Measurements from ENCODE around the gene EN1. TPM values are rescaled to one million over a fixed set of nuclear protein-coding genes. Genes with fewer than 3 reads are reported as not detected.
A peak's percentile ranks its signal among the peaks of the same experiment; 100 is the strongest.

Gene EN1
- total and polyA plus RNA-seq, 2 experiments from 2014 or later: not detected

GRCh38 chr2:118843483-118844132 lies 3.8 kb downstream of the EN1 start:
- DNase-seq (ENCODE audit: low read depth in 1 of 2, low spot score in 1 of 2): no peak

GRCh38 chr2:118842661-118843482 lies 4.6 kb downstream of the EN1 start:
- TF ChIP-seq, protein P1, sequence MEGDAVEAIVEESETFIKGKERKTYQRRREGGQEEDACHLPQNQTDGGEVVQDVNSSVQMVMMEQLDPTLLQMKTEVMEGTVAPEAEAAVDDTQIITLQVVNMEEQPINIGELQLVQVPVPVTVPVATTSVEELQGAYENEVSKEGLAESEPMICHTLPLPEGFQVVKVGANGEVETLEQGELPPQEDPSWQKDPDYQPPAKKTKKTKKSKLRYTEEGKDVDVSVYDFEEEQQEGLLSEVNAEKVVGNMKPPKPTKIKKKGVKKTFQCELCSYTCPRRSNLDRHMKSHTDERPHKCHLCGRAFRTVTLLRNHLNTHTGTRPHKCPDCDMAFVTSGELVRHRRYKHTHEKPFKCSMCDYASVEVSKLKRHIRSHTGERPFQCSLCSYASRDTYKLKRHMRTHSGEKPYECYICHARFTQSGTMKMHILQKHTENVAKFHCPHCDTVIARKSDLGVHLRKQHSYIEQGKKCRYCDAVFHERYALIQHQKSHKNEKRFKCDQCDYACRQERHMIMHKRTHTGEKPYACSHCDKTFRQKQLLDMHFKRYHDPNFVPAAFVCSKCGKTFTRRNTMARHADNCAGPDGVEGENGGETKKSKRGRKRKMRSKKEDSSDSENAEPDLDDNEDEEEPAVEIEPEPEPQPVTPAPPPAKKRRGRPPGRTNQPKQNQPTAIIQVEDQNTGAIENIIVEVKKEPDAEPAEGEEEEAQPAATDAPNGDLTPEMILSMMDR (IDR thresholded peaks at IDR 0.05; ENCODE audit: low read depth, low read length): no peak
- Histone ChIP-seq H3K4me3 (no peak overlapping the region), H3K27me3 (peaks cover 100% of the 10 kb centered on the region), H3K27ac (no peak overlapping the region), H3K4me1 (ENCODE audit: low read depth) (peaks cover 5% of the 10 kb centered on the region), H3K36me3 (no peaks in the 10 kb centered on the region), H3K9me3 (ENCODE audit: low read depth) (no peaks in the 10 kb centered on the region)
- DNase-seq (ENCODE audit: low read depth in 1 of 2, low spot score in 1 of 2): peak in 1 of 2 donors; percentile 40

More at GRCh38 chr2:118843483-118844132, 3.8 kb downstream of the EN1 start:
- TF ChIP-seq, protein P1 (IDR thresholded peaks at IDR 0.05; ENCODE audit: low read depth, low read length): no peak
- H3K36me3 ChIP-seq: no peaks in the 10 kb centered on the region
- peaks cover 5% of the 10 kb centered on the region for H3K4me1 ChIP-seq (ENCODE audit: low read depth)
- no peak overlapping the region for H3K4me3 ChIP-seq
- no peaks in the 10 kb centered on the region for H3K9me3 ChIP-seq (ENCODE audit: low read depth)
- H3K27ac ChIP-seq: no peak overlapping the region
- H3K27me3 ChIP-seq: peaks cover 100% of the 10 kb centered on the region

- no peak for DNase-seq (ENCODE audit: low read depth in 1 of 2, low spot score in 1 of 2)
- no peaks in the 10 kb centered on the region for H3K9me3 ChIP-seq (ENCODE audit: low read depth)
- no peak overlapping the region for H3K4me3 ChIP-seq
- no peak overlapping the region for H3K27ac ChIP-seq
- H3K4me1 ChIP-seq (ENCODE audit: low read depth): no peaks in the 10 kb centered on the region
- H3K27me3 ChIP-seq: peaks cover 100% of the 10 kb centered on the region
- no peaks in the 10 kb centered on the region for H3K36me3 ChIP-seq
- TF ChIP-seq, protein P1 (IDR thresholded peaks at IDR 0.05; ENCODE audit: low read depth, low read length): no peak
Measured at GRCh38 chr2:118841828-118842461, 5.5 kb downstream of the EN1 start.

GRCh38 chr2:118841450-118841827 lies 6.0 kb downstream of the EN1 start:
- Histone ChIP-seq H3K4me3 (no peak overlapping the region), H3K4me1 (ENCODE audit: low read depth) (no peaks in the 10 kb centered on the region)
- no peak for DNase-seq (ENCODE audit: low read depth in 1 of 2, low spot score in 1 of 2)

More at GRCh38 chr2:118841450-118841827, 6.0 kb downstream of the EN1 start:
- Histone ChIP-seq H3K9me3 (ENCODE audit: low read depth) (no peaks in the 10 kb centered on the region), H3K36me3 (no peaks in the 10 kb centered on the region), H3K27ac (no peak overlapping the region), H3K27me3 (peaks cover 100% of the 10 kb centered on the region)
- TF ChIP-seq, protein P1 (IDR thresholded peaks at IDR 0.05; ENCODE audit: low read depth, low read length): no peak
